ENCODE data around the gene GOLGA6C. TPM values are rescaled to one million over a fixed set of nuclear protein-coding genes. Genes with fewer than 3 reads are reported as not detected.
"Not testable (repeated sequence)": the region's sequence is repeated elsewhere in the genome, so short reads cannot be mapped to it uniquely, and the experiment has no call there.

GOLGA6C gene
- total and polyA plus RNA-seq, 2 donors (not counting 3 experiments of a cell fraction or from before 2014, with no cell fraction given): not detected

DNA sequence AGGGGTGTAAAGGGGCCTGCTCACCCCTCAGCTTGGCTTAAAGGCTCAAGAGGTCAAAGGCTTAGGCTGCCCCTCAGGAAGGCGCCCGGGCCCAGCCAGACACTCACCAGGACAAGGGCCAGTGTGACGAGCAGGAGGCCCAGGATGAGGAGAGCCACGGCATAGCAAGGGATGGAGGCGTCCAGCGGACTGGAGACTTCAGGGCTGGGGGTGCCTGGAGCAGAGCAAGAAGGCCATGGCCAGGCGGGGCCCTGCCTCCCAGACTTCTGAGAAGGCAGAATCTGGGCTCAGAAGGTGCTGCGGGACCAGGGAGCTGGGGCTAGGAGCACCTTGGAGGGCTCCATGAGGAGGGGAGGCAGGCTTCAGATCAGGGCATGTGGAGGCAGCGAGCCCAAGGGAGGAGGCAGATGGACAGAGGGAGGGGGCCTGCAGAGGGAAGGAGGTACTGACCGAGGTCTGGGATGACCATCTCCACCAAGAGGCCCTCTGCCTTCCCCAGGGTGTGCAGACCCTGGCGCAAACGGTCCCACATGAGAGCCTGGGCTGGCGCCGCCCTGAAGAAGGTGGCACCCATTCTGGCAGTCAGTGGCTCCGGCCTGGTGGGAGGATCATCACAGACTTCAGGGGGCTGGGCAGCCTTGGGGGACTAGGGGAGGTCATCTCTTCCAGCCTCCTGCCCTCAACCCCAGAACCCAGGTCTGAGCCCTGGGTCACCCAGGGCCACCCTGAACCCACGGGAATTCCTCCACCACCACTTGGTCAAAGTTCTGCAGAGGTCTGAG is 32.0 kb upstream of the GOLGA6C start:
- H4K20me1 ChIP-seq (replicated peaks; ENCODE audit: control insufficient read depth, extremely low read depth, insufficient read depth, low read length): no peaks in the 10 kb centered on the region
- H3K9ac ChIP-seq (replicated peaks; ENCODE audit: extremely low read depth, insufficient read depth, low read length): no peak overlapping the region
- H3K4me1 ChIP-seq (ENCODE audit: control insufficient read depth, extremely low read depth, insufficient read depth, low read length): no peaks in the 10 kb centered on the region
- H3K27me3 ChIP-seq (ENCODE audit: control insufficient read depth in 2 of 2, insufficient read depth in 2 of 2, low read length in 2 of 2): peaks cover 1 to 3% of the 10 kb centered on the region in 2 experiments
- intact Hi-C loops (cut with micrococcal nuclease): no loop called here
- DNase-seq (ENCODE audit: low read depth, low spot score) (no peak), FAIRE-seq (no peak)
- no peak overlapping the region for H3K4me2 ChIP-seq (ENCODE audit: insufficient read depth, low read length)
- CTCF ChIA-PET: no interaction called here
- dilution Hi-C loops (cut with MboI; ENCODE audit: extremely low pct_ligation_motif_present, low sequenced_read_pairs): no loop called here
- H3K9me1 ChIP-seq (replicated peaks; ENCODE audit: control insufficient read depth, extremely low read depth, insufficient read depth, low read length): no peaks in the 10 kb centered on the region
- no peak overlapping the region for H3K4me3 ChIP-seq (replicated peaks in 1 of 3; ENCODE audit: insufficient read depth in 1 of 3, low read depth in 1 of 3, low read length in 3 of 3)
- POLR2A ChIA-PET: no interaction called here
- H3K9me3 ChIP-seq (replicated peaks; ENCODE audit: control insufficient read depth, insufficient read depth, low read length): no peaks in the 10 kb centered on the region
- no TSS peak for BruUV-seq (replicated peaks)
- no peak overlapping the region for H2AFZ ChIP-seq (ENCODE audit: low read depth, low read length)
- no peak overlapping the region for H3K27ac ChIP-seq (ENCODE audit: insufficient read depth, low read depth, low read length)
- no peaks in the 10 kb centered on the region for H3K79me2 ChIP-seq (ENCODE audit: control insufficient read depth, insufficient read depth, low read length)
- TF ChIP-seq FOS (IDR thresholded peaks at IDR 0.05; ENCODE audit: borderline replicate concordance, insufficient read depth, low read length) (no peak), GATA2 (IDR thresholded peaks at IDR 0.05; ENCODE audit: insufficient read depth, insufficient read length, low read depth, low read length) (no peak), EZH2 (IDR thresholded peaks at IDR 0.05; ENCODE audit: borderline replicate concordance, low read depth, low read length, severe bottlenecking) (no peak), MYC (IDR thresholded peaks at IDR 0.05; ENCODE audit: low read depth, low read length) (no peak), POLR2A (IDR thresholded peaks at IDR 0.05; ENCODE audit: low read depth, low read length) (no peak), JUN (IDR thresholded peaks at IDR 0.05; ENCODE audit: borderline replicate concordance, insufficient read depth, insufficient read length, low read depth) (no peak), CTCF (IDR thresholded peaks at IDR 0.05; ENCODE audit: extremely low read depth in 1 of 2, insufficient read depth in 1 of 2, low read depth in 1 of 2, low read length in 2 of 2) (no peak), MAX (IDR thresholded peaks at IDR 0.05; ENCODE audit: insufficient read depth, insufficient read length) (no peak), POLR2AphosphoS5 (IDR thresholded peaks at IDR 0.05; ENCODE audit: insufficient read depth, low read depth, low read length) (no peak)
- H3K36me3 ChIP-seq (ENCODE audit: control insufficient read depth in 2 of 2, extremely low read depth in 1 of 2, insufficient read depth in 2 of 2, low read length in 2 of 2): no peaks in the 10 kb centered on the region

GRCh38 chr15:75227112-75227511 is 31.0 kb upstream of the GOLGA6C start:
- H3K27me3 ChIP-seq (ENCODE audit: control insufficient read depth in 2 of 2, insufficient read depth in 2 of 2, low read length in 2 of 2); FAIRE-seq; H3K9ac ChIP-seq (replicated peaks; ENCODE audit: extremely low read depth, insufficient read depth, low read length); intact Hi-C loops (cut with micrococcal nuclease); H3K79me2 ChIP-seq (ENCODE audit: control insufficient read depth, insufficient read depth, low read length); H3K4me2 ChIP-seq (ENCODE audit: insufficient read depth, low read length); BruUV-seq (replicated peaks); H4K20me1 ChIP-seq (replicated peaks; ENCODE audit: control insufficient read depth, extremely low read depth, insufficient read depth, low read length); H2AFZ ChIP-seq (ENCODE audit: low read depth, low read length); H3K27ac ChIP-seq (ENCODE audit: insufficient read depth, low read depth, low read length); DNase-seq (ENCODE audit: low read depth, low spot score); CTCF ChIA-PET; POLR2A ChIA-PET; H3K4me3 ChIP-seq (replicated peaks in 1 of 3; ENCODE audit: insufficient read depth in 1 of 3, low read depth in 1 of 3, low read length in 3 of 3); dilution Hi-C loops (cut with MboI; ENCODE audit: extremely low pct_ligation_motif_present, low sequenced_read_pairs); H3K4me1 ChIP-seq (ENCODE audit: control insufficient read depth, extremely low read depth, insufficient read depth, low read length); H3K9me1 ChIP-seq (replicated peaks; ENCODE audit: control insufficient read depth, extremely low read depth, insufficient read depth, low read length); H3K9me3 ChIP-seq (replicated peaks; ENCODE audit: control insufficient read depth, insufficient read depth, low read length); H3K36me3 ChIP-seq (ENCODE audit: control insufficient read depth in 2 of 2, extremely low read depth in 1 of 2, insufficient read depth in 2 of 2, low read length in 2 of 2): not testable (repeated sequence)
